ENCODE data around the gene C6orf141.

The C6orf141 gene

GRCh38 chr6:49550492-49551077, at the start of gene C6orf141:
TSS of gene C6orf141 (plus strand) at chr6:49550668. CDS start at chr6:49550793, 125 bp downstream.
- Histone ChIP-seq H3K36me3 (ENCODE audit: control insufficient read depth, insufficient read depth, low read length) (no peaks in the 10 kb centered on the region), H3K27me3 (ENCODE audit: control insufficient read depth, insufficient read depth, low read length) (peaks cover 24% of the 10 kb centered on the region), H3K9me3 (ENCODE audit: control insufficient read depth, insufficient read depth, low read length) (no peaks in the 10 kb centered on the region), H3K4me3 (ENCODE audit: low read depth, low read length) (peak within 1 kb of the TSS; percentile 77), H3K9ac (ENCODE audit: low read depth, low read length) (peak within 1 kb of the TSS; percentile 93), H3K4me1 (ENCODE audit: control insufficient read depth, insufficient read depth, low read length) (peaks cover 19% of the 10 kb centered on the region)

GRCh38 chr6:49504666-49505065, 45.8 kb upstream of the C6orf141 start:
- no peaks in the 10 kb centered on the region for H3K27me3 ChIP-seq (ENCODE audit: control insufficient read depth, insufficient read depth, low read length)
- H3K4me3 ChIP-seq (ENCODE audit: low read depth, low read length), result no peak overlapping the region
- H3K9ac ChIP-seq (ENCODE audit: low read depth, low read length), result no peak overlapping the region
- no peaks in the 10 kb centered on the region for H3K9me3 ChIP-seq (ENCODE audit: control insufficient read depth, insufficient read depth, low read length)
- no peaks in the 10 kb centered on the region for H3K4me1 ChIP-seq (ENCODE audit: control insufficient read depth, insufficient read depth, low read length)
- no peaks in the 10 kb centered on the region for H3K36me3 ChIP-seq (ENCODE audit: control insufficient read depth, insufficient read depth, low read length)

- H3K9ac ChIP-seq (ENCODE audit: low read depth, low read length), result no peak overlapping the region
- H3K4me3 ChIP-seq (ENCODE audit: low read depth, low read length), result no peak overlapping the region
- no peaks in the 10 kb centered on the region for H3K9me3 ChIP-seq (ENCODE audit: control insufficient read depth, insufficient read depth, low read length)
Observed at GRCh38 chr6:49506569-49507111, 43.8 kb upstream of the C6orf141 start.

GRCh38 chr6:49509342-49509741, 41.1 kb upstream of the C6orf141 start:
- H3K27me3 ChIP-seq (ENCODE audit: control insufficient read depth, insufficient read depth, low read length), result no peaks in the 10 kb centered on the region
- H3K4me1 ChIP-seq (ENCODE audit: control insufficient read depth, insufficient read depth, low read length), result no peaks in the 10 kb centered on the region
- H3K9ac ChIP-seq (ENCODE audit: low read depth, low read length), result no peak overlapping the region
- no peaks in the 10 kb centered on the region for H3K36me3 ChIP-seq (ENCODE audit: control insufficient read depth, insufficient read depth, low read length)
- H3K9me3 ChIP-seq (ENCODE audit: control insufficient read depth, insufficient read depth, low read length), result no peaks in the 10 kb centered on the region
- H3K4me3 ChIP-seq (ENCODE audit: low read depth, low read length), result no peak overlapping the region

More at GRCh38 chr6:49506569-49507111, 43.8 kb upstream of the C6orf141 start:
- Histone ChIP-seq H3K4me1 (ENCODE audit: control insufficient read depth, insufficient read depth, low read length) (no peaks in the 10 kb centered on the region), H3K36me3 (ENCODE audit: control insufficient read depth, insufficient read depth, low read length) (no peaks in the 10 kb centered on the region), H3K27me3 (ENCODE audit: control insufficient read depth, insufficient read depth, low read length) (no peaks in the 10 kb centered on the region)

GRCh38 chr6:49513153-49513989, 37.1 kb upstream of the C6orf141 start:
- Histone ChIP-seq H3K27me3 (ENCODE audit: control insufficient read depth, insufficient read depth, low read length) (no peaks in the 10 kb centered on the region), H3K4me1 (ENCODE audit: control insufficient read depth, insufficient read depth, low read length) (no peaks in the 10 kb centered on the region), H3K9me3 (ENCODE audit: control insufficient read depth, insufficient read depth, low read length) (no peaks in the 10 kb centered on the region), H3K36me3 (ENCODE audit: control insufficient read depth, insufficient read depth, low read length) (no peaks in the 10 kb centered on the region), H3K9ac (ENCODE audit: low read depth, low read length) (no peak overlapping the region), H3K4me3 (ENCODE audit: low read depth, low read length) (no peak overlapping the region)

GRCh38 chr6:49514571-49515484, 35.6 kb upstream of the C6orf141 start:
- Histone ChIP-seq H3K9me3 (ENCODE audit: control insufficient read depth, insufficient read depth, low read length) (no peaks in the 10 kb centered on the region), H3K4me1 (ENCODE audit: control insufficient read depth, insufficient read depth, low read length) (no peaks in the 10 kb centered on the region), H3K9ac (ENCODE audit: low read depth, low read length) (no peak overlapping the region), H3K27me3 (ENCODE audit: control insufficient read depth, insufficient read depth, low read length) (no peaks in the 10 kb centered on the region), H3K4me3 (ENCODE audit: low read depth, low read length) (no peak overlapping the region), H3K36me3 (ENCODE audit: control insufficient read depth, insufficient read depth, low read length) (no peaks in the 10 kb centered on the region)

- Histone ChIP-seq H3K4me1 (ENCODE audit: control insufficient read depth, insufficient read depth, low read length) (no peaks in the 10 kb centered on the region), H3K9ac (ENCODE audit: low read depth, low read length) (no peak overlapping the region), H3K36me3 (ENCODE audit: control insufficient read depth, insufficient read depth, low read length) (no peaks in the 10 kb centered on the region), H3K9me3 (ENCODE audit: control insufficient read depth, insufficient read depth, low read length) (no peaks in the 10 kb centered on the region), H3K27me3 (ENCODE audit: control insufficient read depth, insufficient read depth, low read length) (no peaks in the 10 kb centered on the region), H3K4me3 (ENCODE audit: low read depth, low read length) (no peak overlapping the region)
Observed at GRCh38 chr6:49515485-49516146, 34.9 kb upstream of the C6orf141 start.

GRCh38 chr6:49516147-49516505, 34.3 kb upstream of the C6orf141 start:
- H3K4me1 ChIP-seq (ENCODE audit: control insufficient read depth, insufficient read depth, low read length), result no peaks in the 10 kb centered on the region
- no peaks in the 10 kb centered on the region for H3K27me3 ChIP-seq (ENCODE audit: control insufficient read depth, insufficient read depth, low read length)
- H3K36me3 ChIP-seq (ENCODE audit: control insufficient read depth, insufficient read depth, low read length), result no peaks in the 10 kb centered on the region
- no peak overlapping the region for H3K9ac ChIP-seq (ENCODE audit: low read depth, low read length)
- no peaks in the 10 kb centered on the region for H3K9me3 ChIP-seq (ENCODE audit: control insufficient read depth, insufficient read depth, low read length)
- no peak overlapping the region for H3K4me3 ChIP-seq (ENCODE audit: low read depth, low read length)

GRCh38 chr6:49517919-49518318, 32.5 kb upstream of the C6orf141 start:
- Histone ChIP-seq H3K27me3 (ENCODE audit: control insufficient read depth, insufficient read depth, low read length) (no peaks in the 10 kb centered on the region), H3K4me1 (ENCODE audit: control insufficient read depth, insufficient read depth, low read length) (no peaks in the 10 kb centered on the region), H3K4me3 (ENCODE audit: low read depth, low read length) (no peak overlapping the region), H3K36me3 (ENCODE audit: control insufficient read depth, insufficient read depth, low read length) (no peaks in the 10 kb centered on the region), H3K9me3 (ENCODE audit: control insufficient read depth, insufficient read depth, low read length) (no peaks in the 10 kb centered on the region), H3K9ac (ENCODE audit: low read depth, low read length) (no peak overlapping the region)

- Histone ChIP-seq H3K27me3 (ENCODE audit: control insufficient read depth, insufficient read depth, low read length) (no peaks in the 10 kb centered on the region), H3K36me3 (ENCODE audit: control insufficient read depth, insufficient read depth, low read length) (no peaks in the 10 kb centered on the region), H3K9me3 (ENCODE audit: control insufficient read depth, insufficient read depth, low read length) (no peaks in the 10 kb centered on the region), H3K4me1 (ENCODE audit: control insufficient read depth, insufficient read depth, low read length) (no peaks in the 10 kb centered on the region), H3K9ac (ENCODE audit: low read depth, low read length) (no peak overlapping the region), H3K4me3 (ENCODE audit: low read depth, low read length) (no peak overlapping the region)
Observed at GRCh38 chr6:49519660-49520059, 30.8 kb upstream of the C6orf141 start.

All from iPS-15b (cell line).